Stimulated activated CD4-positive, alpha-beta T cell treated with anti-CD3 and anti-CD28 coated beads, TNF-alpha, amount 100 ng/mL, for 48 hours (primary cell): ENCODE measurements around the gene STRA6.

ENCODE experiments used
- DNase-seq, 3 donors: peaks; one replicate each; pipeline ENCODE4 v3.0.0-alpha.2; 2020; ENCODE audit warnings: low read depth in 3 of 3

Gene STRA6

GRCh38 chr15:74131628-74132413 is 70.8 kb downstream of the STRA6 start:
- no peak for DNase-seq

DNA sequence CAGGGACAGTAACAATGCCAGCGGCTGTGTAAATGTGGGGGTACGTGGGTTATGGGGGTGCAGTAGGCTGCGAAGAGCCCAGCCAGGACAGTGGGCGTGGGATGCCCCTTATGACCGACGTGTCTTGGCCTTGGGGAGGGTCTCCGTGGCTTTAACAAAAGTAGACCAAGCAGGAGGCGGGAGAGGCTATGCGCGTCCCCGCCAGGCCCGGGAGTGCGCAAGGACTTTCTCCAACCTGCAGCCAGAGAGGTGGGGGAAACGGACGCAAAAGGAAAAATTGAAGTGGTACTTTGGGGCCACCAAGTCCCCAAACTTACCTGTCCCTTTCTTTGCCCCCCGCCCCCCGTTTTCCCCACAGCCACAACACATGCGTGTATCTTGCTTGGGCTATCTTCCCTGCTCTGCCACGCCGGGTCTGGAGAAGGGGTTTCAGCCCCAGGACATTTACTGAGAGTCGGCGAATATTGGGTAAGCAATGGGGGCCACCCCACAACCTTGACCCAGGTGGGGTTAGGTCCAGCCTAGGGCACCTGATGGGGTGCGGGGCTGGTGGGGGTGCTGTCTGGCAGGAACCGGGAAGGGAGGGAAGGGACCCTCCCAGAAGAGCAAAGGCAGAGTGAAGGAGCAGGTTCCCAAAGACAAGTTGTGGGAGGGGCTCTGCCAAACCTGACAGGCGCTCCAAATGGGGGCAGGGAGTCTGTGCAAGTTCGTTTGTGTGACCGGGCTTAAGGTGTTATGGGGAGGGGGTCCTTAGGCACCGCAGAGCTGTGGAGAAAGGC is 71.5 kb downstream of the STRA6 start:
- DNase-seq = no peak

- DNase-seq = no peak
Measured at GRCh38 chr15:74130155-74130848, 72.3 kb downstream of the STRA6 start, which contains the start of gene ISLR2. ISLR2 (plus strand) TSS chr15:74130586; CDS start chr15:74132755, 2,169 bp downstream.

DNA sequence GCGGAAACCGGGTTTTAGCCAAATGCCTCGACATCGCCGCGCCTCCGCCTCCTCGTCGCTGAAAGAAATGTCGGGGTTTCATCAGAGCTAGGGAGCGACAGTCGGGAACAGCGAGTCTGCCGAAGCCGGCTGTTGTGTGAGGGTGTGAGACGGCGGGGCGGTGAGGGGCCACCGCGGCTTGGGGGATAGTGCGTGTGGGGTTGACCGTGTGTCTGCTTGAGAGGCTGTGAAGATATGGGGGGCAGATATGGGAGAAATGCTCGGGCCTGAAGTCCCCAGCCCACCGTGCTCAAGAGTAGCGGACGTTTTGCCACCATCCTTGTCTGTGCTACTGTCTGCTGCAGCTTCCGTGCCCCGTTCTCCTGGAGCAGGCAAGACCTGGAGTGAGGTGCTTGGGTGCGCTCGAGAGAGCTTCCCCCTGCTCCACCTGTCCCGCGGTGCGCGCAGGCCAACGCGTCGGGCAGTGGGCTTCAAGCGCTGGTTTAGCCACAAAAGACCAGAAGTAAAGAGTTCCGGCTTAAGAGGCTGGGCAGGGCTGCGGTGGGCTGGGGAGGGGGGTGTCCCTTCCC is 72.9 kb downstream of the STRA6 start:
- no peak for DNase-seq
